GM19238 (cell line): ENCODE measurements around the gene IMP3.
"Not testable (repeated sequence)": the region's sequence is repeated elsewhere in the genome, so short reads cannot be mapped to it uniquely, and the experiment has no call there.

Experiments
- DNase-seq: peaks from one replicate; pipeline ENCODE4 v3.0.0; 2011; ENCODE audit warnings: low spot score; ENCODE audit not compliant: insufficient read length

The IMP3 gene, protein sequence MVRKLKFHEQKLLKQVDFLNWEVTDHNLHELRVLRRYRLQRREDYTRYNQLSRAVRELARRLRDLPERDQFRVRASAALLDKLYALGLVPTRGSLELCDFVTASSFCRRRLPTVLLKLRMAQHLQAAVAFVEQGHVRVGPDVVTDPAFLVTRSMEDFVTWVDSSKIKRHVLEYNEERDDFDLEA

DNA sequence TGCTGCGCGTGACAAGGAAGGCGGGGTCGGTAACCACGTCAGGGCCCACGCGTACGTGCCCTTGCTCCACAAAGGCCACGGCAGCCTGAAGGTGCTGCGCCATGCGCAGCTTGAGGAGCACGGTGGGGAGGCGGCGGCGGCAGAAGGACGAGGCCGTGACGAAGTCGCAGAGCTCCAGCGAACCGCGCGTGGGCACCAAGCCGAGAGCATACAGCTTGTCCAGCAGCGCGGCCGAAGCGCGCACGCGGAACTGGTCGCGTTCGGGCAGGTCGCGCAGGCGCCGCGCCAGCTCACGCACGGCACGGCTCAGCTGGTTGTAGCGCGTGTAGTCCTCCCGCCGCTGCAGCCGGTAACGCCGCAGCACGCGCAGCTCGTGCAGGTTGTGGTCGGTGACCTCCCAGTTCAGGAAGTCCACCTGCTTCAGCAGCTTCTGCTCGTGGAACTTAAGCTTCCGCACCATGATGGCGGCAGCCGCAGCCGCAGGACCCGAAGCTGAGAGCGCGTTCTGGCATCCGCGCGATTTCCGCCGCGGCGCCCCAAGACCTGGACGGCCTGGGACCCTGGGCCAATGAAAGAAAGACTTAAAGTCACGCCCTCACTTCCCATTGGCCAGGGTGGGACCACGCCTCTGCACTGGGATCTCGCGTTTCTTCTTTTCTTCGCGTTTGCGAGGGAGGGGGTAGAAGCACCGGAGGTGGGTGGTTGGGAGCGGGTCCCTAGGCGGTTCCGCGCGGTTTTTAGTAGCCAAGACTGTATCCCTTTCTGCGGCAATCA is at the start of gene IMP3:
Gene IMP3, minus strand, starts transcription at position 516 of the 774 bp plus-strand sequence. Its CDS starts 56 bp downstream, at position 460.
- DNase-seq, result peak; percentile 98

DNA sequence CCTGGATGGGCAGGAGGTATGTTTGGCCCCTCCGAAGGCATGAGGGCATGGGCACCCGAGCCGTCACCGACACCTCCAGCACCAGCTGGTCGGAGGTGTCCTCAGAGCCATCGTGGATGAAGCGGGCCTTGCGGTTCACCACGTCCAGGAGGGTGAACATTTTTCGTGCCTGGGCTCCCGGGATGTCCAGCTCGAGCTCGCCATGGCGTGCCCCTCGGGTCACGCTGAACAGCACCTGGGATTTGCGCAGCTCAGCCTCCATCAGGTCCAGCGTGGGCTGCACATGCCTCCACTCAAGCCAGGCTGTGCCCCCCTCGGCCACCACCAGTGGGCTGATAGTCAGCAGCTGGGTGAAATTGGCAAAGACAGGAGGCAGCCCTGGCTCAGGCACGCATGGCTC is 49.4 kb upstream of the IMP3 start:
- not testable (repeated sequence) for DNase-seq

DNA sequence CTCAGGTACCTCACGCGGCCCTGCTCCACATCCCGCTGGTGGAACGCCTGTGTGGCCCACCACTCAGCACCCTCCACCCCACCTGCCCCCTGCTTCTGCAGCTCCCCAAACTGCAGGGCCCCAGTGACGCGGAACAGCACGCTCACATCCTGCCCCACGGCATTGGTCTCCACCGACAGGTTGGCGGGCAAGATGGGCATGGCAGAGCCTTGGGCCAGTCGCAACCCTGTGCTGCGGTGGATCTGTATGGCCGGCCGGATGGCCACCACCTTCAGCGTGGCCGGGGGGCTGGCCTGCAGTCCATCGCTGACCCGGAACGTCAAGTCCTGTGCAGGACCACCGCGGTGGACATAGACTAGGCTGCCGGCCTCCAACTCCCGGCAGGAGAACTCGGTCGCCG is 48.8 kb upstream of the IMP3 start:
- DNase-seq, result no peak

DNA sequence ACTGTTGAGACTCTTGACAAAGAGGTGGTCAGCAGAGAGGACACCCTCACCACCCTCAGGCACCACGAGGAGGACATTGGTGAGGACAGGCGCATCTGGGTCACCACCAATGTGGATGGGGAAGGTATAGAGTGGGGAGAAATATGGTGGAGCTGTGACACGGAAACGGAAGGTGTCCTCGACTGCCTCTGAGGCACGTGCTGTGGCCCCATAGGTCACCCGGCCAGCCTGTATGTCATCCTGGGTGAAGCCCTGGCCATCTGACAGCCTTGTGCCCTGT is 48.2 kb upstream of the IMP3 start:
- no peak for DNase-seq

DNA sequence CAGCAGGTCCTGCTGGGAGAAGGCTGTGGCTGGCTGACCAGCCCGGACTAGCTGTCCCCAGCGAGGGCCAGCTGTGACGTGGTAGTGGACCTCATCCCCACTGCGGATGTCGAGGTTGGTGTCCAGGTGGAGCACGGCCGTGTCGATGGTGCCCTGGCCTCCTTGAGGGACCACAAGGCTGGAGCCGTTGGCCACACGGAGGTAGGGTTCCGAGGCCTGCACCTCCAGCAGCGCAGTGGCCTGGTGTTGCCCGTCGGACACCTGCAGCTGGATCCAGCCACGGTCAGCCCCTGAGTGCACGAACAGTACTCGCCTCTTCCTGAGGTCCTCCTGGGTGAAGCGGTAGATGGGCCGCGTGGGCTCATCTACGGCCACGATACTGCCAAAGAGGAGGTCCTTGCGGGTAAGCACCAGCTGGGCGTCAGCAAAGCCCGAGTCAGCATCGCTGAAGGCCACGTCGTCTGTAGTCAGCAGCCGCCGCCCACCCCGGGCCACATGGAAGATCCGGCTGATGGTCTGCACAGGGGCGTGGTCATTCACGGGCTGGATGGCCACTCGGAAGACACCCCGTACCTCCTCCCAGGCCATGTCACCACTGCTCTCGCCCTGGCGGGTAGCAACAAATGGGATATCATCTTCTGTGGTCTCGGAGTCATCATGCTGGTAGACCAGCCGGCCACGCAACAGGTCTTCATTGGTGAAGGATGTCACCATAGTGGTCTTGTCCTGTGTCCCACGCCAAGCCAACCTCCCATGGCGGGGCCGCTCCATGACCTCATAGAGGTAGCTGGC is 47.7 kb upstream of the IMP3 start:
- DNase-seq, result no peak

DNA sequence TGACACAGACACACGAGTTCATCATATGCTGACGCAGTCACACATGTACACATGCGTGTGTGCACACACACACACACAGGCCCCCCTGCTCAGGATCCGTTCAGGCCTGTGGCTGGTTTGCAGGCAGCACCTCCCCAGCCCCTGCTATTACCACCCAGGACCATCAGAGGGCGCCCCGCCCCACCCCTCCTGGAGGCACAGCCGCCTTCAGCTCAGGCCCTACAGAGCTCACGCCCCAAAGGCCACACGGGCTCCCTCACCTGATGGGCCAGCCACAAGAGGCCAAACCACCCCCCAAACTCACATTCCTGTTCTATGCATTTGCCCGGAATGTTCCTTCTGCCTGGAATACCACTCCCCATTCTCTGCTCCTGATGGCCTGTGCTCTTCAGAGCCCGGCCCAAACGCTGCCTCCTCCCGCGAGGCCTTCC is 46.2 kb upstream of the IMP3 start:
- DNase-seq, result peak; percentile 66

DNA sequence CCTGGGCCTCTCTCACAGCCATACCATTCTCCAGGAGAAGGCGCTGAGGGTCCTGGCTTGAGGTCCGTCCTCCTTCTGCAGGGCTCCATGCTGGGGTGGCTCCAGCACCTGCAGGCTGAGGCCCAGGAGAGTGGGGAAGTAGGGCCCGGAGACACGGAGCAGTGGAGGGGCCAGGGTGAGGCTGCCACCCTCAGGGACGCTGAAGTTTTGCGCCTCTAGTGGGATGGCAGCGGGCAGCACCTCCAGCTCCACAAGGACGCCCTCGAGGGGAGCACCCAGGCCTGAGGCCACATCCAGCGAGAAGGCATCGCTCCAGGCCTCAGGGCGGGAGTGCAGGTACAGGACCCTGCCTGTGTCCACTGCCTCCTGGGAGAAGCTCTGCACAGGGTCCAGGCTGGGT is 45.2 kb upstream of the IMP3 start:
- DNase-seq, result no peak

DNA sequence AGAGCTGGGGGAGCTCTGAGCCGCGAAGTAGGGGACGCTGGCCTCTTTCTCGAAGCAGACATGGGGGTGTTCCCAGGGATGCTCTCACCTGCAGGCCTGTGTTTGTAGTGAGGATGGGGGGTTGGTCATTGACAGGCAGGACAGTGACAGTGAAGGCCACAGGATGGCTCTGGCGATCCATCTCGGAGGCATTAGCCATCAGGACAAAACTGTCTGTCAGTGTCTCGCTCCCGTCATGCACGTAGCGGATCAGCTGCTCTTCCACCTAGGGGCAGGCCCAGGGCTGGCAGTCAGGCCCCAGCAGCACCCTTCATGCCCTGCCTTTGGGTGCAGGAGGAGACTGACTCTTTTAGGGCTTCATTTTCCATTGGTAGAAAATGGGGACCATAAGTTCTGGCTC is 44.6 kb upstream of the IMP3 start:
- no peak for DNase-seq

DNA sequence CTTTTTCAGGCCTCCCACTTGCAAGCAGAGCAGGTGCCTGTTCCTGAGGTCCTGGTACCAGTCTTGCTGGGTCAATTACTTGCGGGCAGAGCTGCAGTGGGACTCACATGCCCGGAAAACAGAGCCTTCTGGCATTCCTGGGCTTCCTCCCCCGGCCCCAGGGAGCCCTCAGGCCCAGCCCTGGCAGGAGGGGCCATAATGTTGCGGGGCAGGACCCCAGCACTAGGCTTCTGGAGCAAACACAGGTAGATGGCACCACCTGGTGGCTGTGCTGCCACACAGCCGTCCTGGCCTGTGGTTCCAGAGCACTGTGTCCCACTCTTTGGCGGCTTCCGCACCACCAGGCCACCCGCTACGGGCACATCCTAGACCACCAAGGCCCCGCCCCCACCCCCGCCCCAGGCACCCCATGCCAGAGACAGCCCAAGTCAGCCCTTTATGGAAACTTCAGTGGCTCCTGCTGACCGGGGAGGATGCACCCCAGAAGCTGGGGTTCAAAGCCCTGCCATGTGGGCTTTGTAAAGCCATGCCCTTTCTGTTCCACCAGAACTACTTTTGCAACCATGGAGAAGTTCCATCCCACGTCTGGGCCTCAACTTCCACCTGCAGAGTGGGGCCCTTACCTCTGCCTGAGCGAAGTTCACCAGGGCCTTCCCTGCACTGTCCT is 43.8 kb upstream of the IMP3 start:
- DNase-seq, result peak; percentile 81

DNA sequence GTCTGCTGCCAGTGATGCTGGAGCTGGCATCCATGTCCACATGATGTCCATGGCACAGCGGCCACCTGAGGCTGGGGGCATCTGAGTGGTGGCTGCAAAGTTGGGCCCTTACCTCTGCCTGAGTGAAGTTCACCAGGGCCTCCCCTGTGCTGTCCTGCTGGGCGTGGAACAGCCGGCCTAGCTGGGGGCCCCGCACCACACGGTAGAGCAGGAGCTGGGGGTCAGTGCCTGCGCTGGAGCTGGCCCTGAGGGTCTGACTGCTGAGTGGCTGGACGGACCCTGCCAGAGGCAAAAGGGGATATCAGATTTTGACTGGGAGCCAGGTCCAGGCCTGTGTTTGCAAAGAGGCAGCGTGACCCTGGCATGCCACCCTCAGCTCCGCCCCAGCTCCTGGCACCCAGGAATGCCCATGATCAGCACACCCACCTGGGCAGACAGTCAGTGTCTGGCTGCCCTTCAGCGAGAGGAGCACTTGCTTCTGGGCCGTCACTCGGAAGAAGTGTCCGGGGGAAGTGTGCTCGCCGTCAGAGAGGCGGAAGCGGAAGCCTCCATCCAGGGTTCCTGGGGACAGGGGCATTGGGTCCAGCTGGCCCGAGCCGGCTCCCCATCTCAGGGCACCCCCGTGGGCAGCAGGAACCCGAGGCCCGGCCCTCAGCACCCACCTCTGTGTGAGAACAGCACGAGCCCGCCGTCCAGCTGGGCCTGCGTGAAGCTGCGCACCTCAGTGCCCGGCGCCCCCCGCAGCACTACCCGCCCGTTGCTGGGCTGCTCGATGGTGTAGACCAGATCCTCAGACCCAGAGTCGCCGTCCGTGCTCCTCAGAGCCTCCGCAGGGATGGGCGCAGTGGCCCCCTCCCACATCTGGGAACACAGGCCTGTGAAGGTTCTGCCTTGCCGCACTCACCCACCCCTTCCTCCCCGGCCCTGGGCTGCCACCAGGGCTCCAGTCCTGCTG is 42.4 kb upstream of the IMP3 start:
- DNase-seq, result no peak

DNA sequence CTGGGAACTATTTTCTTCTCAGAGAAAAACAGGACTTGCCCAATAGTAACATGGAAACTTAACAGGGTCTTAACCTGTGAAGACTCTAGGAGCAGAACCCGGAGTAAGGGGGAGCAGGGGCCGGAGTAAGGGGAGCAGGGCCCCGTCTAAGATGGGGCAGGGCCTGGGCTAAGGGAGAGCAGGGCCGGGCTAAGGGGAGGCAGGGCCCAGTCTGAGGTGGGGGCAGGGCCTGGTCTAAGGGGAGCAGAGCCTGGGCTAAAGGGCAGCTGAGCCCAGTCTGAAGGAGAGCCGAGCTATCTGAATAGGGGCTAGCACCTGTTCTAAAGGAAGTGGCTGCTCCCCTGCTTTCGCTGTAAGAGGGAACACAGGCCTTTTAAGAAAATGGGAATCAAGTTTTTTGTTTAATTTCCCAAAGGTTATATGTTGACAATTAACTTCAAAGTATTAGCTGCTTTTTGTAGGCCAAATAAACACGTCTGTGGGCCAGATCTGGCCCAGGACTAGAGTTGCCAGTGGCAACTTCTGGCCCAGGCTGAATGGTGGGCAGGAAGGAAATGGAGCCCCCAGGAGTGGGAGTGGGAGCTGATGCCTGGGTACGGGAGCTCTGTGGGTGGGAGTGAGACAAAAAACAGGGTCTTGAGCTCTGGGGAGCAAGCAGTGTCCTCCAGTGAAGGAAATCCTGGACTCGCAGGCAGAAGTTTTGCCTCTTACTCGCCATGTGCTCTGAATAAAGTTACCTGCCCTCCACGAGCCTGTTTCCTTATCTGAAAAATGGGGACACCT is 40.2 kb upstream of the IMP3 start:
- no peak for DNase-seq

DNA sequence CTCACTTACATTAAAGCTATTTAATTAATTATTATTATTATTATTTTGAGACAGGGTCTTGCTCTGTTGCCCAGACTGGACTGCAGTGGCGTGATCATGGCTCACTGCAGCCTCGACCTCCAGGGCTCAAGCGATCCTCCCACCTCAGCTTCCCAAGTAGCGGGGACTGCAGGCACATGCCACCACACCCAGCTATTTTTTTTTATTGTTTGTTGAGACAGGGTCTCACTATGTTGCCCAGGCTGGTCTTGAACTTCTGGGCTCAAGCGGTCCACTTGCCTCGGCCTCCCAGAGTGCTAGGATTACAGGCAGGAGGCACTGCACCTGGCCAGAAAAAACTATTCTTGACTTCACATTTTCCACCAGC is 38.3 kb upstream of the IMP3 start:
- DNase-seq, result not testable (repeated sequence)

DNA sequence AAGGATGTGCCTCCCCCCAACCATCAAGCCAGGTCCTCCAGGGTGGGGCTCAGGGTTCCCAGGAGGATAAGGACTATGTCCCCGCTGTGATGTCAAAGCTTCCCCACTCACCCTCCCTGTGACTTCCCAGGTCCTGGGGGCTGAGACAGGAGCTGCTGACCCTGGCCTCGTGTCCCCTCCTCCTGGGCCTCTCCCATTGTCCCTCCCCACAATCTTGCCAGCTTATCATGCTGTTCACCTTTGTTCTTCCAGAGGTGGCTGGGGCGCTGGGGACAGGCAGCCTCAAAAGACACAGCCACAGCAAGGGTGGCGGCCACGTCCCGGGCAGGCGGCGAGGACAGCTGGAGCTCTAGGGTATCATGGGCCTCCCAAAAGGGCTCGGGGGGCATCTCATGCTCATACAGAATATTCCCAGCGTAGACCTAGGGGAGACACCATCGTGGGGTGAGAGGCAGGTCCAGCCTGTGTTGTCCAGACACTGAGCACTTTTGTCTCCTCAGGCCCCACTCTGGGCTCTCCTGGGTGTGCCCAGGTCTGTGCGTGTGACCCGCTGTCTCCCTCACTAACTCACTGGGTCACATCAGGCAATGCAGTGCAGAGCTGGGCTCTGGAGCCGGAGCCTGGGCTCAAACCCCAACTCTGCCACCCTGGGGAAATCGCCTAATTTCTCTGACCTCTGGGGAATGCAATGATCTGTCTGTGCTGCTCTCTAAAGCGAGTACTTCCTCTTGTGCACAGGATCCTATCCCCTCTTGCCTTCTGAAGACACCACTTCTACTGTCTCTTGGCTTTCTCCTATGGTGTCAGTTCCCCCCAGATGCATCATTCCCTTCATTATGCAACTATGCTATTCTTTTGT is 37.7 kb upstream of the IMP3 start:
- no peak for DNase-seq

DNA sequence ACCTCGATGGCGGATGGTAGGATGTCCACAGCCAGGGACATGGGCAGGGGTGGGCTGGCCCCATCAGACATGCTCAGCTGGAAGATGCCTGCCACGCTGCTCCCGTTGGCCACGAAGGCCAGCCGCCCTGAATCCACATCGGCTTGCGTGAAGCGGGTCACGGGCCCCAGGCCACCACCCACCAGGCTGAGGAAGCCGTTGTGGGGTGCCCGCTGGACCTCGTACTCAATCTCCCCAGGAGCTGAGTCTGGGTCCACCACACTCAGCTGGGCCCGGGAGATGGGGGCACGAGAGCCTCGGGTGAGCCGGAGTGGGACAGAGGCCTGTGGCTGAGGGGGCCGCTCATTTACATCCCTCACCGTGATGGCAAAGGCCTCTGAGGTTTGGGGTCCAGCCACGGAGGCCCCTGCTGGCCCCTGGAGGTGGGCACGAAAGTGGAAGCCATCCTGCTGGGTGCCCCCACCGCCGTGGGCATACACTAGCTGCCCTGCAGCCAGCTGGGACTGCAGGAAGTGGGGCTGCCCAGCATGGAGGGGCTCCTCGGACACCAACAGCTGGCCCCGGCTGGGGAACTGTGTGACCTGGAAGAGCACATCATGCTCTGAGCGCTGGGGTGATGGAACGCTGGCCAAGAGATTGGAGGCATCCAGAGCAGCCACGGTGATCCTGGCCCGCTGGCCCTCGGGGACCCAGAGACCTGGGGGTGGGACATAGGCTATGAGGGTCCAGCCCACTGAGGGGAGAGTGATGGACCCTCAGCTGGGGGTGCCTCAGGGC is 36.9 kb upstream of the IMP3 start:
- DNase-seq, result no peak

DNA sequence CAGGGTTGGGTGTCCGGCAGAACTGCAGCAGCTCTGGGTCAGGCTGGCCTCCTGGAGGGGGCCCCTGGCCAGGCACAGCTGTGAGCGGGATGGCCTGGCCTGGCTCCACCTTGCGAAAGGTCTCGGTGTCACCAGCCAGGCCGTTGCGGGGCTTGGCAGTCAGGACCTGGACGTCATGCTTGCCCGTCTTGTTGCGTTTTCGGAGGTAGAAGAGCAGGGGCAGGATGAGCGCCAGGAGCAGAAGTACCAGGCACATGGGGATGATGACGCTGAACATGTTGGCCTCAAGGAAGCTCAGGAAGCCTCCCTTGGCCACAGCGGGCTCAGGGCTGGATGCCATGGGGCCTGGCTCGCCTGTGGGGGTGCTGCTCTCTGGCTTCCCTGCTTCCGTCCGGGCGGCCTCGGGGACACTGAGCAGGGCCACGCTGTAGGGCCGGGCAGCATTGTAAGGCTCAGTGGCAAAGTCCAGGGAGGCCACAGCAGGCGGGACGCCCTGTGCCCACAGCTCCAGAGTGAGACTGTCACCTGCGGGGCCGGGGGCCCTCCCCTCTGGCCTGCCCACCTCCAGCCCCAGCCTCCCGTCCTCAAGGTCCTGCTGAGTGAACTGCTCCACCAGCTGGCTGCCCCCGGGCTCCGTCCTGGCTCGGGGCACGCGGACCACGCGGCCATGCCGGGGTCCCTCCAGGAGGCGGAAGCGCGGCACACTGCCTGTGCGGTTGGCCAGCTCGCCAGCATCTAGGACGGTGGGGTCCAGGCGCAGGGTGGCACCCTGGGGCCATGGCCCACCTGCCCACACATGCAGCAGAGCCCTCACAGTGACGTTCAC is 35.8 kb upstream of the IMP3 start:
- DNase-seq, result no peak

DNA sequence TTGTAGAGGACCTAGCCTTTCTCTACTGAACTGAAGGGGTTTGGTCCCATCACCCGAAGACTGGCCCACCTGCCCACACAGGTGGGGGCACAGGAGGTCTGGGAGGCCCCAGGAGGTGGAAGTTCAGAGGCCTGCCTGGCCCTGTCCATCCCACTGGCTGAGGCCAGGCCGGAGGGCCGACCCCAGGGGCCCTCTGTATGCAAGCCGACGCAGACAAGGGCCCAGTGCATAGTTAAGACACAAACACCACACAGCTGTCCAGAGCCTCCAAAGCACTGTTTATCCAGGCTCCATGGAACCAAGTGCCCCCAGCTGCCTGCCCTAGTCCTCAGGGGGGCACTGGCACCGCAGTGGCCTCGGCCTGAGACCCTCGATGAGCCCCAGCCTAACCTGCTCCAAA is 34.3 kb upstream of the IMP3 start:
- DNase-seq, result no peak

DNA sequence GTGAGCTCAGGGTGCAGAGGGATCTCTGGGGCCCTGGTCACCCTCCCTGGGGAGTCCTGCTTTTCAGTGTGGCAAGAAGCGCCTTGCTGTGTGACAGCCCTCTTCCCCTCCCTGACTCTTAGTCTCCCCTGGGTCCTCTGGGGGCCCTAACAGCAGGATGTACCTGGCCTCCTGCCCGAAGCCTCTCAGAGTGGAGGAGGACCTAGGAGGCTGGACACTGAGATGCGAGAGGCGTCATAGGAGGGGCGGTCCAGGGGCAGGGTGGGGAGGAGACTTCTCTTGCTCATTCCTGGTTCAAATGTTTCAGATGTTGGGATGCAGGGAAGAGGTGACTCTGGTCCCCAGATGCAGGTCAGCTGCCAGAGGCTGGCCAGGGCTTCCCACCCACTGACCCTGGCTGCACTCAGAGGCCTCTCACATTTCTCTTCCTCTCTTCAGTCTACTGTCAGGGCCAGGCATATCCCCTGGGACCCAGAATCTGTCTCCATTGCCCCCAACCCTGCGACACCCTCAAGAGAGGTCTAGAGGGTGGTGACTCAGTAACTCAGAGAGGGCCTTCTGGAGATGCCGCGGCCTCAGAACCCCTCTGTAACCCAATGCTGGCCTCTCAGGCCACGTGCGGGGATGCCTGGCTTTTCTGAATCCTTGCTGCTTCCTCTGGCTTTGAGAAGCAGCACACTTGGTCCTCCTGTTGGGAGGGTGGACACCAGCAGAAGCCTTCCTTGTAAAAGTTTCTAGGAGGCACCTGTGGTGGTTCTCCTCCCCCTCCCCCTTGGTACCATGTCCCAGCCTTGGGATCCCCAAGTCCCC is 33.6 kb upstream of the IMP3 start:
- no peak for DNase-seq
